HepG2 (cell line): ENCODE results near the gene FBXO2. TPM values are rescaled to one million over a fixed set of nuclear protein-coding genes. Genes with fewer than 3 reads are reported as not detected.
A peak's percentile ranks its signal among the peaks of the same experiment; 100 is the strongest.

ENCODE experiments used
- ATAC-seq: fragments of 200-7000 bp; cut with Tn5 transposase; 3 replicates; pipeline ENCODE4 v1.9.1; 2020; ENCODE audit warnings: mild to moderate bottlenecking, moderate library complexity
- BruUV-seq: library from RNA; stranded (reverse); fragments of 400-500 nt; replicated peaks from 2 replicates; lab custom pipeline; 2021; lab: Mats Ljungman, UMichigan
- CTCF ChIA-PET: fragments of 300-600 bp; formaldehyde crosslinking; extraction: SDS; loops from one replicate; lab custom pipeline; 2021; ENCODE audit warnings: low total read pairs, inconsistent platforms, low intra/inter-chr PET ratio; lab: Yijun Ruan, JAX
- POLR2A ChIA-PET: fragments of 350-600 bp; sonication (Branson Sonifier 250); formaldehyde crosslinking; loops from one replicate; lab custom pipeline; 2020; ENCODE audit warnings: antibody characterized with exemption, inconsistent platforms; lab: Yijun Ruan, JAX
- DNase-seq: peaks from one replicate; pipeline ENCODE4 v3.0.0-alpha.2; 2015; ENCODE audit warnings: low spot score
- FAIRE-seq: peaks from 3 replicates; lab custom pipeline; 2011; peaks lifted over from hg19 to GRCh38; lab: Jason Lieb, UNC
- H2AFZ ChIP-seq: one replicate; pipeline ENCODE4 v1.6.1; 2011; ENCODE audit warnings: low read length, inconsistent platforms
- H3K27ac ChIP-seq: fragments of 300-600 bp; 3 replicates; pipeline ENCODE4 v1.8.0; 2011; ENCODE audit warnings: mixed run types, mild to moderate bottlenecking, mixed read lengths, low read length, inconsistent platforms; ENCODE audit not compliant: insufficient read depth; ENCODE audit errors: extremely low read length
- H3K27me3 ChIP-seq, 2 experiments: fragments of 200-600 bp in 1 of 2; 2 replicates in 1 of 2; 3 replicates in 1 of 2; pipeline versions ENCODE4 v1.6.0 to v1.8.0; 2011; ENCODE audit warnings: low read length in 2 of 2, mild to moderate bottlenecking in 2 of 2, moderate library complexity in 2 of 2, inconsistent platforms in 1 of 2; ENCODE audit not compliant: insufficient read depth in 2 of 2, control insufficient read depth in 1 of 2
- H3K36me3 ChIP-seq, 2 experiments: fragments of 200-600 bp in 1 of 2; replicated peaks in 1 of 2; 2 replicates in 1 of 2; 3 replicates in 1 of 2; pipeline versions ENCODE4 v1.5.1 to v1.8.0; 2011; ENCODE audit warnings: low read length in 2 of 2, inconsistent platforms in 1 of 2; ENCODE audit not compliant: insufficient read depth in 2 of 2, control insufficient read depth in 1 of 2
- H3K4me1 ChIP-seq: 2 replicates; pipeline ENCODE4 v1.5.1; 2012; ENCODE audit warnings: low read length, inconsistent platforms; ENCODE audit not compliant: insufficient read depth
- H3K4me2 ChIP-seq: 2 replicates; pipeline ENCODE4 v1.6.0; 2011; ENCODE audit warnings: low read depth, low read length, inconsistent platforms
- H3K4me3 ChIP-seq, 3 experiments: fragments of 200-600 bp in 1 of 3; sonication (generic), shearing (Covaris generic) in 1 of 3; replicated peaks in 1 of 3; 2 replicates each; pipeline ENCODE4 v1.5.1; 2011 to 2016; ENCODE audit warnings: low read length in 3 of 3, inconsistent platforms in 2 of 3, low read depth in 2 of 3, mild to moderate bottlenecking in 2 of 3, control low read depth in 1 of 3, mixed read lengths in 1 of 3; ENCODE audit not compliant: insufficient read depth in 1 of 3
- H3K79me2 ChIP-seq: one replicate; pipeline ENCODE4 v1.6.1; 2011; ENCODE audit warnings: low read length, inconsistent platforms; ENCODE audit not compliant: insufficient read depth
- H3K9ac ChIP-seq: 2 replicates; pipeline ENCODE4 v1.6.0; 2011; ENCODE audit warnings: mild to moderate bottlenecking, low read depth, low read length, inconsistent platforms; ENCODE audit not compliant: insufficient read depth
- H3K9me3 ChIP-seq: 2 replicates; pipeline ENCODE4 v1.5.1; 2012; ENCODE audit warnings: mild to moderate bottlenecking, low read length
- H4K20me1 ChIP-seq: 2 replicates; pipeline ENCODE4 v1.6.0; 2011; ENCODE audit warnings: inconsistent platforms, mild to moderate bottlenecking, low read length, moderate library complexity; ENCODE audit not compliant: insufficient read depth
- AGO2 ChIP-seq: fragments of 200-400 bp; formaldehyde crosslinking; optimal IDR thresholded peaks from 2 replicates; pipeline ENCODE3; 2017; ENCODE audit warnings: mild to moderate bottlenecking, low read depth, low read length, moderate library complexity
- HNRNPL ChIP-seq: fragments of 200-400 bp; formaldehyde crosslinking; IDR thresholded peaks from 2 replicates; pipeline ENCODE4 v1.6.1; 2017; ENCODE audit warnings: mild to moderate bottlenecking, low read depth, low read length
- HNRNPLL ChIP-seq: fragments of 200-400 bp; formaldehyde crosslinking; IDR thresholded peaks from 2 replicates; pipeline ENCODE4 v1.6.1; 2017; ENCODE audit warnings: mild to moderate bottlenecking, low read depth, low read length; ENCODE audit not compliant: poor library complexity, severe bottlenecking
- PRPF4 ChIP-seq: fragments of 200-400 bp; formaldehyde crosslinking; IDR thresholded peaks from 2 replicates; pipeline ENCODE4 v1.6.1; 2016; ENCODE audit warnings: low read length, low read depth; ENCODE audit not compliant: poor library complexity, severe bottlenecking
- RBFOX2 ChIP-seq: fragments of 200-400 bp; formaldehyde crosslinking; IDR thresholded peaks from 2 replicates; pipeline ENCODE4 v1.6.1; 2017; ENCODE audit warnings: low read depth, mild to moderate bottlenecking, low read length
- ZBTB33 ChIP-seq: sonication (generic); formaldehyde crosslinking; IDR thresholded peaks from 2 replicates; pipeline ENCODE4 v1.4.0; 2020; ENCODE audit warnings: missing genetic modification reagents
- ZBTB38 ChIP-seq: sonication (generic); formaldehyde crosslinking; IDR thresholded peaks from 2 replicates; pipeline ENCODE4 v1.5.1; 2020; ENCODE audit warnings: mild to moderate bottlenecking, missing genetic modification reagents
- ZFX ChIP-seq: sonication (generic); formaldehyde crosslinking; IDR thresholded peaks from 2 replicates; pipeline ENCODE4 v1.4.0; 2020; ENCODE audit warnings: mild to moderate bottlenecking, low read depth, missing genetic modification reagents, moderate library complexity
- ZNF446 ChIP-seq: sonication (generic); formaldehyde crosslinking; IDR thresholded peaks from 2 replicates; pipeline ENCODE4 v1.5.0; 2020; ENCODE audit warnings: mild to moderate bottlenecking, missing genetic modification reagents
- ZNF512 ChIP-seq: sonication (generic); formaldehyde crosslinking; IDR thresholded peaks from 2 replicates; pipeline ENCODE4 v1.4.0; 2020; ENCODE audit warnings: mild to moderate bottlenecking, missing genetic modification reagents
- ZNF543 ChIP-seq: sonication (generic); formaldehyde crosslinking; IDR thresholded peaks from 2 replicates; pipeline ENCODE4 v1.4.0; 2020; ENCODE audit warnings: mild to moderate bottlenecking, missing genetic modification reagents
- ZNF792 ChIP-seq: IDR thresholded peaks from 2 replicates; pipeline ENCODE4 v1.6.1; 2016
- ZNF878 ChIP-seq: sonication (generic); formaldehyde crosslinking; IDR thresholded peaks from 2 replicates; pipeline ENCODE4 v1.8.1; 2023; ENCODE audit warnings: mild to moderate bottlenecking, missing genetic modification reagents, moderate library complexity
- WGBS: methylation state at CpG from one replicate; pipeline ENCODE4 v1.1.6; 2017; ENCODE audit warnings: low lambda C conversion rate; 5-methylcytosine and 5-hydroxymethylcytosine counted together
- in situ Hi-C: cut with HindIII; loops from 2 replicates; pipeline ENCODE4 v1.10.0; 2017; ENCODE audit warnings: low pct_unique_long_range_greater_than_20kb; ENCODE audit not compliant: extremely low pct_ligation_motif_present
- intact Hi-C: fragments of 100-400 bp; cut with micrococcal nuclease; formaldehyde crosslinking; loops from one replicate; pipeline ENCODE4 v1.10.0; 2022; ENCODE audit not compliant: unreplicated experiment
- polyA plus RNA-seq, 8 experiments: library from polyadenylated mRNA; depleted of rRNA in 3 of 8; stranded (reverse) in 7 of 8; unstranded in 1 of 8; fragments of >200 nt; fragmentation: Illumina TruSeq in 4 of 8; extraction: Trizol in 4 of 8; gene quantifications; 2 replicates each; pipeline versions ENCODE4 v1.2.1 to v1.2.3, GENCODE V29; 2011 to 2016; ENCODE audit warnings: low read depth in 4 of 8, missing spikeins in 1 of 8, mixed read lengths in 1 of 8; ENCODE audit not compliant: insufficient read depth in 1 of 8
- total RNA-seq, 5 experiments: library from RNA; depleted of rRNA; stranded (reverse); fragments of >200 nt; fragmentation: Illumina TruSeq; extraction: Trizol; gene quantifications; 2 replicates each; pipeline ENCODE4 v1.2.3, GENCODE V29; 2016; ENCODE audit warnings: low read depth in 1 of 5
- TF ChIP-seq, protein P1 (sequence below): sonication (generic); formaldehyde crosslinking; IDR thresholded peaks from 2 replicates; pipeline ENCODE4 v1.5.1; 2020; ENCODE audit warnings: mild to moderate bottlenecking, missing genetic modification reagents

FBXO2 gene
- total and polyA plus RNA-seq, 2 of the 13 experiments (the other 11 are each of a cell fraction or from before 2014, with no cell fraction given): 79.3 to 112 TPM

DNA sequence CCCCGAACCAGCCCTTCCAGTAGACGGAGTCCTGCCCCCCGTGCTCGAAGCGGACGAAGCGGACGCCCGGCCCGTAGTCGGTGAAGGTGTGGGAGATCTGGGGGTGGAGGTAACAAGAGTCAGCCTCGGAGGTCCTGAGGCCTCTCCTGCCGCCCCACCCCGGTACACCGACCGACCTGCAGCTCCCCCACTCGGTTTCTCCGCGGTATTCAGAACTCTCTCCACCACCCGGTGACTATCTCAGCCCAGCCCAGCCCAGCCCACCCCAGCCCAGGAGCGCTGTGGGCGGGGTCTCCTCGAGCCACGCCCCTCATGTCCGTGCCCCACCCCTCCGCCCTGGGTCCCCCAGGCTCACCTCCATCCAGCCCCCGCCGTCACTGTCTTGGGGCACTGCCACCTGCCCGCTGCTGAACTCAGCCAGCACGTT is 5.5 kb downstream of the FBXO2 start:
- peaks cover 0 to 2% of the 10 kb centered on the region in 2 experiments; a peak in 1 of 5 replicates for H3K36me3 ChIP-seq
- FAIRE-seq (no peak), DNase-seq (no peak)

DNA sequence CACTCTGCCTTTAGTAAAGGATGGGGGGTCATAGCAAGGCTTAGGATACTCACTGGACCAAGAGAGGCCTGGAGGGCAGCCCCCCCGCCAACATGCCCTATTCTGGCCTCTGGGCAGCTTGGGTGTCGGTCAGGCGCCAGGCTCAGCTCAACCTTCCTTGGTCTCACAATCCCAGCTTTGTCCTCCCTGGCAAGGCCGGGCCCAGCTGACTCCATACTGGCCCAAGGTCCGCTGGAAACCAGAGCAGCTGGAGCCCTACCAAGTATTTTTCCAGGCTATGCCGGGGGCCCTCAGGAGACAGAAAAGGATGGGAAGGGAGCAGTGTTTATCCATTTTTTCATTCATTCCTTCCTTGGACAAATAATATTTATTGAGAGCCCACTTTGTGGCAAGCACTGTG is 6.2 kb downstream of the FBXO2 start:
- Histone ChIP-seq H2AFZ (no peak overlapping the region), H3K4me2 (peak overlapping the region; percentile 49; the same call in 1 of the 2 replicates), H3K9ac (no peak overlapping the region), H3K79me2 (peaks cover 18% of the 10 kb centered on the region), H3K4me1 (peaks cover 62% of the 10 kb centered on the region), H3K36me3 (peaks cover 0 to 2% of the 10 kb centered on the region in 2 experiments; a peak in 1 of 5 replicates), H3K9me3 (no peaks in the 10 kb centered on the region), H4K20me1 (peaks cover 11% of the 10 kb centered on the region), H3K27me3 (no peaks in the 10 kb centered on the region), H3K27ac (peak overlapping the region; percentile 59), H3K4me3 (peak overlapping the region in 1 of 3 experiments; percentile 16; a peak in 1 of 6 replicates)
- ATAC-seq: peak; percentile 38
- DNase-seq: peak; percentile 61
- in situ Hi-C loops: loop anchor here (10.0 to 25.0 kb wide), 2 partner anchors 403 to 611 kb away; partner anchors contain the start of gene MASP2
- BruUV-seq: no TSS peak
- ChIA-PET CTCF (no interaction called here), POLR2A (interaction anchor here (1.3 kb wide), 1 partner anchor 16 kb away, joined by 3 read pairs; the partner anchor contains the start of gene FBXO6)
- intact Hi-C loops: no loop called here
- 49% methylated on average over 3 of the region's 6 CpGs for WGBS
- FAIRE-seq: no peak
- TF ChIP-seq ZFX (CRISPR knock-in tag) (0 out of 2 replicates have a peak, but pooled peaks have one; percentile 37), ZNF543 (CRISPR knock-in tag) (no peak), ZBTB33 (peak; percentile 62; the same call in 1 of the 2 replicates), ZNF446 (no peak), ZNF512 (CRISPR knock-in tag) (no peak)
- TF ChIP-seq, protein P1, sequence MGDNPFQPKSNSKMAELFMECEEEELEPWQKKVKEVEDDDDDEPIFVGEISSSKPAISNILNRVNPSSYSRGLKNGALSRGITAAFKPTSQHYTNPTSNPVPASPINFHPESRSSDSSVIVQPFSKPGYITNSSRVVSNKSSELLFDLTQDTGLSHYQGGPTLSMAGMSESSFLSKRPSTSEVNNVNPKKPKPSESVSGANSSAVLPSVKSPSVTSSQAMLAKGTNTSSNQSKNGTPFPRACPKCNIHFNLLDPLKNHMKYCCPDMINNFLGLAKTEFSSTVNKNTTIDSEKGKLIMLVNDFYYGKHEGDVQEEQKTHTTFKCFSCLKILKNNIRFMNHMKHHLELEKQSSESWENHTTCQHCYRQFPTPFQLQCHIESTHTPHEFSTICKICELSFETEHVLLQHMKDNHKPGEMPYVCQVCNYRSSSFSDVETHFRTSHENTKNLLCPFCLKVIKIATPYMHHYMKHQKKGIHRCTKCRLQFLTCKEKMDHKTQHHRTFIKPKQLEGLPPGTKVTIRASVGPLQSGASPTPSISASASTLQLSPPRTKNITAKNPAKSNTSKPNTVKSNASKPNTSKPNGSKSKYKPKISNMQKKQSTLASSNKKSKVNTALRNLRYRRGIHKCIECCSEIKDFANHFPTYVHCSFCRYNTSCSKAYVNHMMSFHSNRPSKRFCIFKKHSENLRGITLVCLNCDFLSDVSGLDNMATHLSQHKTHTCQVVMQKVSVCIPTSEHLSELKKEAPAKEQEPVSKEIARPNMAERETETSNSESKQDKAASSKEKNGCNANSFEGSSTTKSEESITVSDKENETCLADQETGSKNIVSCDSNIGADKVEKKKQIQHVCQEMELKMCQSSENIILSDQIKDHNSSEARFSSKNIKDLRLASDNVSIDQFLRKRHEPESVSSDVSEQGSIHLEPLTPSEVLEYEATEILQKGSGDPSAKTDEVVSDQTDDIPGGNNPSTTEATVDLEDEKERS (CRISPR knock-in tag): no peak

More for the DNA sequence above, 5.5 kb downstream of the FBXO2 start:
- H3K4me2 ChIP-seq: peak overlapping the region; percentile 49; the same call in 1 of the 2 replicates
- no peak overlapping the region for H3K4me3 ChIP-seq
- BruUV-seq: no TSS peak
- no peak overlapping the region for H2AFZ ChIP-seq
- CTCF ChIA-PET: no interaction called here
- ATAC-seq: no peak
- H3K9ac ChIP-seq: 0 out of 2 replicates have a peak overlapping the region, but pooled peaks have one; percentile 8
- in situ Hi-C loops: loop anchor here (10.0 to 25.0 kb wide), 2 partner anchors 404 to 611 kb away; partner anchors contain the start of gene MASP2
- peaks cover 20% of the 10 kb centered on the region for H3K79me2 ChIP-seq
- no peaks in the 10 kb centered on the region for H3K27me3 ChIP-seq
- 88% methylated on average over 22 of the region's 30 CpGs for WGBS
- peaks cover 63% of the 10 kb centered on the region for H3K4me1 ChIP-seq
- H3K9me3 ChIP-seq: no peaks in the 10 kb centered on the region
- TF ChIP-seq ZBTB38: peak; percentile 93
- TF ChIP-seq ZNF792 (CRISPR knock-in tag): no peak
- TF ChIP-seq HNRNPL: 0 out of 2 replicates have a peak, but pooled peaks have one; percentile 17
- TF ChIP-seq RBFOX2: peak; percentile 64
- TF ChIP-seq AGO2: peak; percentile 54
- no peak for TF ChIP-seq ZNF878
- peak; percentile 7 for TF ChIP-seq HNRNPLL
- peak; percentile 62 for TF ChIP-seq PRPF4
- POLR2A ChIA-PET: no interaction called here
- peak overlapping the region; percentile 59 for H3K27ac ChIP-seq
- H4K20me1 ChIP-seq: peaks cover 11% of the 10 kb centered on the region
- intact Hi-C loops: no loop called here
